ENCODE data around the gene CTIF.

Gene CTIF

GRCh38 chr18:48754559-48754958, 215.7 kb downstream of the CTIF start:
- no peak for DNase-seq (ENCODE audit: low read depth)

GRCh38 chr18:48754993-48755473, 216.2 kb downstream of the CTIF start:
- no peak for DNase-seq (ENCODE audit: low read depth)

GRCh38 chr18:48756511-48757226, 217.8 kb downstream of the CTIF start:
- no peak for DNase-seq (ENCODE audit: low read depth)

GRCh38 chr18:48757367-48757766, 218.5 kb downstream of the CTIF start:
- DNase-seq (ENCODE audit: low read depth), result no peak

- no peak for DNase-seq (ENCODE audit: low read depth)
Measured at GRCh38 chr18:48757906-48758305, 219.1 kb downstream of the CTIF start.

- no peak for DNase-seq (ENCODE audit: low read depth)
Measured at GRCh38 chr18:48761582-48761981, 222.8 kb downstream of the CTIF start.

GRCh38 chr18:48762022-48762421, 223.2 kb downstream of the CTIF start:
- no peak for DNase-seq (ENCODE audit: low read depth)

- DNase-seq (ENCODE audit: low read depth), result no peak
Measured at GRCh38 chr18:48762836-48763718, 224.2 kb downstream of the CTIF start.

GRCh38 chr18:48763719-48764100, 224.9 kb downstream of the CTIF start:
- no peak for DNase-seq (ENCODE audit: low read depth)

GRCh38 chr18:48765053-48765452, 226.2 kb downstream of the CTIF start:
- DNase-seq (ENCODE audit: low read depth), result no peak

GRCh38 chr18:48766026-48766425, 227.2 kb downstream of the CTIF start:
- DNase-seq (ENCODE audit: low read depth), result no peak

- DNase-seq (ENCODE audit: low read depth), result no peak
Measured at GRCh38 chr18:48766487-48766886, 227.7 kb downstream of the CTIF start.

- no peak for DNase-seq (ENCODE audit: low read depth)
Measured at GRCh38 chr18:48767090-48767690, 228.4 kb downstream of the CTIF start.

- no peak for DNase-seq (ENCODE audit: low read depth)
Measured at GRCh38 chr18:48769006-48769636, 230.3 kb downstream of the CTIF start.

- no peak for DNase-seq (ENCODE audit: low read depth)
Measured at GRCh38 chr18:48770243-48770642, 231.4 kb downstream of the CTIF start.

- no peak for DNase-seq (ENCODE audit: low read depth)
Measured at GRCh38 chr18:48771641-48772375, 233.0 kb downstream of the CTIF start.

GRCh38 chr18:48772457-48772856, 233.6 kb downstream of the CTIF start:
- DNase-seq (ENCODE audit: low read depth), result no peak

- no peak for DNase-seq (ENCODE audit: low read depth)
Measured at GRCh38 chr18:48773821-48774220, 235.0 kb downstream of the CTIF start.

GRCh38 chr18:48774941-48775340, 236.1 kb downstream of the CTIF start:
- DNase-seq (ENCODE audit: low read depth), result no peak

GRCh38 chr18:48775372-48776155, 236.7 kb downstream of the CTIF start:
- DNase-seq (ENCODE audit: low read depth), result no peak

GRCh38 chr18:48776156-48776555, 237.3 kb downstream of the CTIF start:
- no peak for DNase-seq (ENCODE audit: low read depth)

Data from stimulated activated CD8-positive, alpha-beta memory T cell treated with anti-CD3 and anti-CD28 coated beads, Interleukin-12 subunit alpha, Interleukin-12 subunit beta, amount 100 ng/mL, for 1 hour (primary cell).